Stimulated activated CD4-positive, alpha-beta T cell treated with anti-CD3 and anti-CD28 coated beads, TNF-alpha, amount 100 ng/mL, for 4 hours (primary cell): ENCODE results near the gene PCDHGC4.
A peak's percentile ranks its signal among the peaks of the same experiment; 100 is the strongest.

Experiments
- DNase-seq, 3 experiments: peaks; one replicate each; pipeline ENCODE4 v3.0.0-alpha.2; 2020; ENCODE audit warnings: low read depth in 3 of 3

The PCDHGC4 gene

DNA sequence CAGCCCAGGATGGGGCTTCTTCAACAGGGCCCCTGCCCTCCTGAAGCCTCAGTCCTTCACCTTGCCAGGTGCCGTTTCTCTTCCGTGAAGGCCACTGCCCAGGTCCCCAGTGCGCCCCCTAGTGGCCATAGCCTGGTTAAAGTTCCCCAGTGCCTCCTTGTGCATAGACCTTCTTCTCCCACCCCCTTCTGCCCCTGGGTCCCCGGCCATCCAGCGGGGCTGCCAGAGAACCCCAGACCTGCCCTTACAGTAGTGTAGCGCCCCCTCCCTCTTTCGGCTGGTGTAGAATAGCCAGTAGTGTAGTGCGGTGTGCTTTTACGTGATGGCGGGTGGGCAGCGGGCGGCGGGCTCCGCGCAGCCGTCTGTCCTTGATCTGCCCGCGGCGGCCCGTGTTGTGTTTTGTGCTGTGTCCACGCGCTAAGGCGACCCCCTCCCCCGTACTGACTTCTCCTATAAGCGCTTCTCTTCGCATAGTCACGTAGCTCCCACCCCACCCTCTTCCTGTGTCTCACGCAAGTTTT is 27.6 kb downstream of the PCDHGC4 start:
- peak; percentile 69 to 79 (median 77) for DNase-seq

DNA sequence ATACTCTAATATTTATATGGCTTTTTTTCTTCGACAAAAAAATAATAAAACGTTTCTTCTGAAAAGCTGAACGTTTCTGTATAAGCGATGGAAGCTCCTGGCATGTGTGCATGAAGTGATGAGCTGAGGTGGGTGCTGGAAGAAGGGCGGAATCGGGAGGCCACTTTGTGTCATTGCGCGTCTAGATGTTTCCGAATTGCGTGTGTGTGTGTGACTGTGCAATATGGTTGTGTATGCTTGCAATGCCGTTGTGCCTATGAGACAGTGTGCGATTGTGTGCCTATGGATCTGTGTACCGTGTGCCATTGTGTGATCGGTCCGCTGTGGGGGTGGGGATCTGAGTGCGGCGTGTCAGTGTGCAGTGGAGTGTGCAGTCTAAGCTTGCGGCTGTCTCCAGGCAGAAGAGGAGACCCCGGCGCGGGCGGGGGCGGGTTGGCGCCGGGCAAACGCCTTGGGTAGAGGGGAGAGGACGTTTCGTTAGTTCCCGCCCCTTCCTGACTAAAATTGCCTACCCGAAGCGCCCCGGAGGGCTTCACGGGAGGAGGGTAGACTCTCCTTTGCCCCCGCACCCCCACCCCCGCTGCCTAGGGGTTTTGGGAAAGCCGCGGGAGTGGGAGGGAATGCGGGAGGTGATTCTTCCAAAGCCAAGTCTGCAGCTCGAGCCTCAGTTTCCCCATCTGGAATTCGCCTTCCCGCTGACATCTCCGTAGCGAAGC is 28.2 kb downstream of the PCDHGC4 start:
- no peak for DNase-seq

DNA sequence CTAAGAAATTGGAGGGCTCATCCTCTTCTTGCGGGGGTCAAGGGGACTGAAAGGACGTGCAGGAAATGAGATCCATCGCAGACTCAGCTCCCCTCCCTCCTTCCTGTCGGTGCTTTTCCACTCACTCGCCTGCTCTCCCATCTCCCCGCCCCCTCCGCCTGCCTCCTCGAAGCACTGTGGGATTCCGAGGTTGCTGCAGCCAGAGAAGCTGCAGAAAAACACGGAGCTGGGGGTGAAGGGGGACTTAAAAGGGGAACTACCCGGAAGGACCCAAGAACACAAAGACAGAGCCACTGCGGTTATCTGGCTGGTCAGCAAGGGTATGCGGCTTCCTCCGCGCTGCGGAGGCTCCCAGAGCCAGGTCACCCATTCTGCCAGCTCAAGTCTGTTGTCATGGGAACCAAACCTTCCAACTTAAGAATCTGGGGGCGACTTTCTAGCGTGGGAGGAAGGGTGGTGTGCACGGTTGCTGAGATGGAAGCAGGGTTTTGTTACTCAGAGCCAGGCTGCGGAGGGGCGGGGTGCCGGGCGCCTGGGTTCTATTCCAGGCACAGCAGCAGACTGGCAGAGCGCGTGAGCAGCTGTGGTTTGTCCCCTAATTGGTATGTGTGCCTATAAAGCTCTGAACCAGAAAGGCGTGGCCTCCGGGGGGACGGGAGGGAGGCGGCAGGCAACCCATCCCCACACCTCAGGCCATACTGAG is 28.9 kb downstream of the PCDHGC4 start:
- DNase-seq: peak; percentile 47 to 68 (median 64)

GRCh38 chr5:141514330-141515133 is 29.7 kb downstream of the PCDHGC4 start:
- DNase-seq: no peak

- DNase-seq: no peak
These were observed 30.3 kb downstream of the PCDHGC4 start for GRCh38 chr5:141515141-141515540.

GRCh38 chr5:141515946-141516671 is 31.3 kb downstream of the PCDHGC4 start:
- DNase-seq: no peak

DNA sequence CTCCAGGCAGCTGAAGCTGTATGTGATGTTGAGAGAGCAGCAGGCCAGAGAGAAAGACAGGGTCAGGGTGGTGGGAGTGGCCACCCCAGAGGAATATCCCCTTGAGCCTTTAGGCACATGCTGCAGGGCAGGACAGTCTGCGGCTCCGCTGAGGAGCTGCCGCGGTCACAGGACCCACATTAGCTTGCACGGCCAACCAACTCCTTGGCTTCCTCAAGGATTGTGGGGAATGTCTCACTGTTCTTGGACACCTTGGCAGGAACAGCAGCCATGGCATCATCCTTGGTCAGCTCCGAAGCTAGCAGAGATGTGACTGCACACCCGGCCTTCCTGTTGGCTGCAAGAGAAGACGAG is 31.8 kb downstream of the PCDHGC4 start:
- DNase-seq: no peak

GRCh38 chr5:141517312-141517711 is 32.5 kb downstream of the PCDHGC4 start:
- no peak for DNase-seq

DNA sequence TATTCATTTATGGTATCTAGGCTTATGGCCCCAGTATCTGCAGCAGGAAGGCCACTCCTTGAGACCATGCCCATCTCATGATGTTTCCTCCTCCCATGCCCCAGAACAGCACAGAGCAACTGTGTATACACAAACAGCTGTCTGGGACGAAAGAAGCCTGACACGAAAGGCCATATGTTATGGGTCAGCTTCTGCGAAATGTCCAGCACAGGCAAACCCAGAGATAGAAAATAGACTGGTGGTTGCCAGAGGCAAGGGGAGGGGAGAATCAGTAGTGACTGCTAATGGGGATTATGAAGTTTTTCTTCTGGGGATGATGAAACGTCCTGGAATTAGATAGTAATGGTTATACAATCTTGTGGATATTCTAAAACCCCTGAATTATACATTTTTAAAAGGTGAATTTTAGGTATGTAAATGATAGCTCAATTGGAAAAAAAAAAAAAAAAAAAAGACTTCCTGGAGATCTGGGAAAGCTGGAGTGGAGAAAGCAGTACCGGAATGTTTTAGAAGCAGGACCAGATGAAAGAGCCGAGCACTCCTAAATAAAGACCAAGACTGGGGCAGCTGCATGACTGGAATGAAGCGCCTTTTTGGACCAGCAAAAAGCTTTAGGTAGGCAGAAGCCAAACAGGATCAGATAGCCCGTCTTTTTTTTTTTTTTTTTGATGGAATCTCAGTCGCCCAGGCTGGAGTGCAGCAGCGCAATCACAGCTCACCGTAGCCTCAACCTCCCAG is 33.2 kb downstream of the PCDHGC4 start:
- DNase-seq: no peak

- DNase-seq: no peak
These were observed 33.8 kb downstream of the PCDHGC4 start for GRCh38 chr5:141518618-141519015.

DNA sequence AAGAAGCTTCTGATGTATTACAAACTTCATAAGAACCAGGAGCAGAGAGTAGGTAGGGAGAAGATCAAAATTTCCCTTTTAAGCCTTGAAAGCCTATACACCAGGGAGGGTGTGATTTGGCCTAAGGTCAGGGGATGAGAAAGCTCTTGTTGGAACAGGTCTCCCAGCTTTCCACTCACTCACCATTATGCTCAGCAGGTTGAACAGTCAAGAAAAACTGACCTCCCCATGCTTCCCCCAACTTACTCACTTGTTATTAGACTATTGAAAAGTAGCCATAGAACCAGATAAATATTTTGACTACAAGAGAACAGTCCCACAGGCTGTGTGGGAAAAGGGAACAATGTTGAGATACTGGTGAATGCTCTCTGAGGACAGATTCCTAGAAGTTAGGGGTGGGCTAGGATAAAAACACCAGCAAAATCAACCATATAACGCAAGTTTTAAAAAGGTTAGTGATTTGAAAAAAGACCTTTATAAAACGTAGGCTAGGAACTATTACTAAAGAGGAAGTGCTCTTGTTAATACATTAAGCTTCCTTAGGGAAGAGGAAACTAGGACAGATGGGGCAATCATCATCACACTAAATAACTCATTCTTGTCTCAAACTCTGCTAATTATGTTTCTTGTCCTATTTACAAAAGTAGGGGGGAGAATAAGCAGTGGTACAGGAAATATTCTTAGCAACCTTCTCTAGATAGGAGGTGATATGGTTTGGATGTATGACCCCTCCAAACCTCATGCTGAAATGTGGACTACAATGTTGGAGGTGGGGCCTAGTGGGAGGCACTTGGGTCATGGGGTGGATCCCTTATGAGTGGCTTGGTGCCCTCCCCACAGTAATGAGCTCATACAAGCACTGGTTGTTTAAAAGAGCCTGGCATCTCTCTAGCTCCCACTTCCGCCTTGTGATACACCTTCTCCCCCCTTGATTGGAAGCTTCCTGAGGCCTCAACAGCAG is 35.1 kb downstream of the PCDHGC4 start:
- no peak for DNase-seq

DNA sequence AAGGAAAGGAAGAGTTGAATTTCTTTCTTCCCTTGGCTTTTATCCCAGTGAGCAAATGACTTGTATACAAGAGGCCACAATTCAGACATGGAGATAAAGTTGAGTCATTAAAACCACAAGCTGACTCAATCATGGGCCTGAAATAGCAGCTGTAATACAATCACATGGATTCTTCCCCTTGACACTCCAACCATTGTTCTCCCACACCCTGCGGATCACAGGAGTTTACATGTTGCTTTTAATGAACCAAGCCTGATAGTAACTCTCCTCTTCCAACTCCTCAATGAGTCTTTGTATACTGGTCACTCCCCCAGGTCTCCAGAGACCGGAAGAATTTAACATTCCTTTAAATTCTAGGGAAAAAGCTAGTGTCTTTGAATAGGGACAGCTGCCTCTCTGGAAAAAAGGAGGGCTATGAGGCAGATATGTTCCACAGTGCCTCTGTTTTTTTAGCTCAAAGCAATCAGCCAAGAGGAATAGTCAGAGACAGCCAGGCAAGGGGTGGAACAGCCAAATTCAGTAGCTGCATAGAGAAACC is 36.5 kb downstream of the PCDHGC4 start:
- DNase-seq: no peak

DNA sequence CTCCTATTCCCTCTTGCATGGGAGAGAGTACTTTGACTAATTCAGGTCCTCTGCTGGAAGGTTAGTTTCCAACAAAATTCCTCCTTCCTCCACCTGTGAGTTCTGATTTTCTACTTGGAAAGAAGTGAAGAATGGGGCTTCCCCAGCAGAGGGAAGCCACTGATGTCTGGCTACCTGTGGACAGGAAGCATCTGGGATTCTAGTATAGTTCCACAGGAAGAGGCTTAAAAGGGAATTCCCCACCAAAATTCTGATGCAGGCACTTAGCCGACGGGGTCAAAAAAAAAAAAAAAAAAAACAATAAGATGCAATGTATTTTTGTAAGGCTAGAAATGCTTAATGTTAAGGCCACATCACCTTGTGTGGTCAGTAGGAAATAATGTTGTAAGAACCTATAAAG is 37.5 kb downstream of the PCDHGC4 start:
- no peak for DNase-seq

DNA sequence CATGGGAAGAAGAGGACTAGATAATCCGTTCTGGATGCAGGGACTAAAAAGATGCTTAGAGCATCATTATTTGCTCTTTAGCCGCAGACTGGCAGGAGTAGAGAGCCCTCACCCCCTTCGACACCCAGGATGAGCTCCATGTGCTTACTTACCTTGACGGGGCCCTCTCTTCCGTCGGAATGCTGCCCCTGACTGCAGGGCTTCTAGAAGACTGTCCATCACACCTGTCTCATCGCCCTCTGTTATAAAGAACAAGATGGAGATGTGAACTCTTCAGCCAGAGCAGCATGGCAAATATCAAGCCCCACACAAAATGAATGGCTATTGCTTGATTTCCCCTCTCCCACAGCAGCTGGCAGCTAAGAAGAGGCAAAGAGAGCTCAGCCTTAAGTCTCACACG is 39.2 kb downstream of the PCDHGC4 start:
- no peak for DNase-seq

DNA sequence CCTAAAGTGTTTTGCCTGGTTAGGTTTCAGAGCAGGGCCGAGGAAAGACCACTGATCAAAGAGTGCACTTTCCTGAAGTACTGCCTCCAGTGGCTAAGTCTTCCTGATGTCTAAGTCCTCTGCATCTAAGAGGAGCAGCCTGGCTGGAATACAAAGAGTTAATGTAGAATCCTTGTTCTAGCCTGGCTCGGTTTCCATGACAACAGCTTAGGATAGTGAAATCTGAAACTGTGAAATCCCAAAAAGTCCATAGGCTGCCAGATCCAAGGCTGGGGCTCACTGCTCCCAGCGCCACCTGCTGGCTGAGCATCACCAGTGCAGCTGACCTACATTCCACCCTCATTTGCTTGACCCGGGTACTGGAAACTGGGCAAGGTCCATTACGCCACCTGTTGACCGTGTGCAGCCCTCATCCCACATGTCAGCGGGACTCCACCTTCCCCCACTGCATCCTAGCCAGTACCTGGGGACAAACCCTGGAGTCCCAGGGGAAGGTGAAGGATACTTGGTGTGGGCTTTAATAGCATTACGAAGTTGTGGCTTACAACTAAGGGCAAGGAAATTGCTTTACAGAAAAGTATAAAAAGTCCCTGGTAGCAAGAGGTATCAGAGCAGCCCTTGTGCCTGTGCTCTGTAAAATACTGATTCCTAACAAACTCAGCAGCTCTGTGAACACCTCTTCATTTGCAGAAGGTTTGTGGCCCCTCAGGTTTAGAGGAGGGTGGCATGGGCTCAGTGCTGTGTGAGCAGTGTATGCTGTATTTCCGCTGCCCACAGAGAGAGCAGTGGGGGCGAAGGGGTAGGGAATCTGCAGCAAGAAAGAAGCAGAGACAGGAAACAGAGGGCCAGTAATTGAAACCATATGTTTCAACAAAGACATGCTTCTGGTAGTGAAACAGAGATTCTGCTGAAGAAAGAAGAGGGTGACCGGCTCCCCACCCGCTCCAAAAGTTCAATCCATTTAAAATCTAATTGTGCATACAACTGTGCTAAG is 40.1 kb downstream of the PCDHGC4 start:
- DNase-seq: peak in 2 of 3 experiments; percentile 14 to 16

DNA sequence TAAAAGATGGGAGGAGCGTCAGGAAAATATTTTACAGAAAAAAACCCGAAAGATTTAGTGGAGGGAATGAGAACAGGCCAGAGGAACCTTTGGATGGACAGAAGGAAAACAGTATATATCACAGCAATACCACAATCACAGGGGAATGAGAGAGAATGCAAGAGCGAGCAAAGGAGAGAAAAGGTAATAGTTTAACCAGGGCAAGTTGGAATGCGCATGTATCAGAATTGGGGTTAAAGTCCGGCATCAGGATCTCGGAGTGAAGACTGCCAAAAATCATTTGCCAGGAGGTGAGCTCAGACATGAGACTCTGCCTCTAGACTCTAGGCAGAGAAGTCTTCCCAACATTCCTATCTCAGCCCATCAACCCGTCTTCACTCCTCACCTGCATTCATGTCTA is 40.8 kb downstream of the PCDHGC4 start:
- DNase-seq: no peak

DNA sequence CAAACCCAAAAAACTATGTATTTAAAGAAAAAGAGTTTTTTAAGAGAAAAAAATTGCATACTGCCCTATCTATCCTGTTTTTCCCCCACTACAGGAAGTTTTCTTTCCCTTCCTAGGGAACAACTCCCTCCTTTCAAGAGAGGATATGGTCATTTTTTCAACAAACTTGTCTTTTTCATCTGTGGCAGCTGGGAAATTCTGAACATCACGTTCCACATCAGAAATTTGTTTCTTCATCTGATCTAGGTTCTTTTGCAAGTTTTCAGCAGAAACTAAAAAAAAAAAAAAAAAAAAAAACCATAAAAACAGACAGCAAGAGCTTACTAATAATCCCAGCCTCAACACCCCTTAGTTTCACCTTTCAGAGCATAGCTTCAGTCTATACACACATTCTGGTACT is 42.6 kb downstream of the PCDHGC4 start:
- no peak for DNase-seq

GRCh38 chr5:141528291-141528984 is 43.6 kb downstream of the PCDHGC4 start:
- no peak for DNase-seq
